HG03354 (cell line): ENCODE results near the gene CASP14.
"Not testable (repeated sequence)": the region's sequence is repeated elsewhere in the genome, so short reads cannot be mapped to it uniquely, and the experiment has no call there.

Experiments
- ATAC-seq: cut with Tn5 transposase; IDR thresholded peaks from one replicate; pipeline ENCODE4 v1.9.1; 2021; ENCODE audit warnings: mild to moderate bottlenecking; ENCODE audit not compliant: unreplicated experiment, poor library complexity, severe bottlenecking

CASP14 gene

DNA sequence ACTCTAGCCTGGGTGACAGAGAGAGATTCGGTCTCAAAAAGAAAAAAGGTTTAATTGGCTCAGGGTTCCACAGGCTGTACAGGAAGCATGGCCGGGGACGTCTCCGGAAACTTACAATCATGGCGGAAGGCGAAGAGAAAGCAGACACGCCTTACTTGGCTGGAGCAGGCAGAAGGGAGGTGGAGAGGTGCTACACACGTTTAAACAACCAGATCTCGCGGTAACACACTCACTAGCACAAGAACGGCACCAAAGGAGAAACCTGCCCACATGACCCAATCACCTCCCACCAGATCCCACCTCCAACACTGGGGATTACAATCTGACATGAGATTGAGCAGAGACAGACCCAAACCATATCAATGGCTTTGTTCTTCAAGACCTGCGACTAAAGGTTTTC lies 12.8 kb downstream of the CASP14 start:
- ATAC-seq: no peak

DNA sequence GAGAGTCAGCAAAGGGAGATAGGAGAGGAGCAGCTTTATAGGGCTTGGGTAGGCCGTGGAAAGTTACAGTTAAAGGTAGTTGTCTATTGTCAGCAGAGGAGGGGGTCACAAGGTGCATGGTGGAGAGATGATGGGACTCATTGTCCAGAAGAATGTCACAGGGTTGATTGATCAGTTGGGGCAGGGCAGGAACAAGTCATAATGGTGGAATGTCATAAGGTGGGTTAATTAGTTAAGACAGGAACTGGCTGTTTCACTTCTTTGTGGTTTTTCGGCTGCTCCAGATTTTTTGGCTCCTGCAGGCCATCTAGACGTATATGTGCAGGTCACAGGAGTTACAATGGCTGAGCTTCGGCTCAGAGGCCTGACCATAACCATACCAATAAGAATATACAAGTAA lies 21.1 kb downstream of the CASP14 start:
- not testable (repeated sequence) for ATAC-seq

DNA sequence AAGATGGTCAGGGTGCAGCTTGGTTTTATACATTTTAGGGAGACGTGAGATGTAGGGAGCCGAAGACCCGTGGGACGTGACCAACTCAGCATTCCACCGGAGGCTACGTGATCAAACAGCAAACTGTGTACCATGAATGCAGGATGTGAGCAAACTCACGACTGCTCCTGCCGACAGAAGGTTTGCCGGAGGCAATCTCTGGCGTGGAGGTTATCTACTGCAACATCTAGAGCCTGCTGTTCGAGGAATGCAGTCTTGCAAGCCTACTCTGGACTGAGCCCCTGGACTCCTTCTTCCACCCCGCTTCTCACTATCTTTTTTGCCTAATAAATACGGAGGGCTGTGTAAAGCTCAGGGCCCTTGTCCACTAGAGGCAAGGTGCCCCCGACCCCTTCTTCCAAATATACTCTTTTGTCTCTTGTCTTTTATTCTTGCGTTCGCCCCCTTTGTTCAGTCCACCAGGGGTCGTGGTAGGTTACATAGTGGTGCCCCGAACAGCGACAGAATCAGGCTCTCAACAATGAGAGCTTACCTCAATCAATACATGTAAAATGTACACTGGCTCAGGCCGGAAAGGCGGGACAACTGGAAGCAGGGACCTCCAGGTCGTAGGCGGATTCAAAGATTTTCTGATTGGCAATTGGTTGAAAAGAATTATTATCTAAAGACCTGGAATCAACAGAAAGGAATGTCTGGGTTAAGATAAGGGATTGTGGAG lies 23.8 kb downstream of the CASP14 start:
- no peak for ATAC-seq

DNA sequence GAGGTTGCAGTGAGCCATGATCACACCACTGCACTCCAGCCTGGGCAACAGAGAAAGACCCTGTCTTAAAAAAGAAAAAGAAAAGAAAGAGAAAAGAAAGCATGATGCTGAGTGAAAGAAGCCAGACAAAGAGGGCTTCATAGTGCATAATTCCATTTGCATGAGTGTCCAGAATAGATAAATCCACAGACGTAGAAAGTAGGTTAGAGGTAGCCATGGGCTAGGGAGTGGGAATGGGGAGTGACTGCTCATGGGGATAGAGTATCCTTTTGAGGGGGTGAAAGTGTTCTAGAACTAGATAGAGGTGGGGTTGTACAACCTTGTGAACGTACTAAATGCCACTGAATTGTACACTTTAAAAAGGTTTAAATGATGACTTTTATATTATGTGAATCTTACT lies 25.1 kb downstream of the CASP14 start:
- ATAC-seq: no peak

DNA sequence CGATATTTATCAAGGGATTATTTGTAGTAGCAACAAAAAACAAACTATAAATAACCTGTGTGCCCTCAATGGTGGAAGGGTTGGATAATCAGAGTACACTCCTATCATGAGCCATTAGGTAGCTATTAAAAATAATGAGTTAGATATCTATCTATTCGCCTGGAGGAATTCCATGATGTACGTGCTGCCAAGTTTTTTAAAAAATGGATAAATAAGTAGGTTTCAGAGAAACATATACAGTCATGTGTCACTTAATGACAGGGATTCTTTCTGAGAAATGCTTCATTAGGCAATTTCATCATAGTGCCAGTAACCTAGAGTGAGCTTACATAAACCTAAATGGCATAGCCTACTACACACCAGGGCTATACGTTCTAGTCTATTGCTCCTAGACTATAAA lies 26.5 kb downstream of the CASP14 start:
- no peak for ATAC-seq

DNA sequence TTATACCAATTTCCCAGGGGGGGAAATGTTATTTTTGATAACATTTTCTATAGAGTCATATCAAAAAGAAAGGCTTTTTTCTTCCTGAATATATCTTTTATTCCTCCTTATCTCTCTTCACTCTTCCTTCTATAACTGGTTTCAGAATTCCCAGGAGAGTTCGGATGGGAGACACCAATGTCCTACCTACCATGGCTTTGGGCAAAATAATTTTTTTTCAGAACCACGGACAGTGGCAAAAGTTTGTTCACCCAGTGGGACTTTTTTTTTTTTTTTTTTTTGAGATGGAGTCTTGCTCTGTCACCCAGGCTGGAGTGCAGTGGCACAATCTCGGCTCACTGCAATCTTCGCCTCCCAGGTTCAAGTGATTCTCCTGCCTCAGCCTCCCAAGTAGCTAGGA lies 30.7 kb downstream of the CASP14 start:
- ATAC-seq: not testable (repeated sequence)

DNA sequence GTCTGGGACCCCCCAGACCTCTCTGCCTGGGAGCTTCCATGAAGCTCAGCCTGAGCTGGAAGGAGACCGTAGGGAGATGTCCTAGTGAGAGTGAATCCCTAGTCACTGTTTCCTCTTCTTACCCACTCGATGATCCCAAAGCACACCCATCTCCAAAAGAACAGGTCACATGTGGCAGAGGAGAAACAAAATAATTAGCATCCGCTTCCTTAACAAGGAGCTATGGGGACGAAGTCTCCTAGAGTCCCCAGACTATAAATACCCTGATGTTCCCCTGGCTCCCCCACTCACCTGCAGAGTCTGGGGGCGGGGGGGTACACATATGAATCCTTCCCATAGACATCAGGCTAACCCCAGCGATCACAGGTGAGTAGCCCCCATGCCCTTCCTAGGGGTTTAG lies 32.6 kb downstream of the CASP14 start, which contains the start of gene OR1I1:
OR1I1 (plus strand) TSS at position 301 of the 400 bp plus-strand sequence. CDS start 4,855 bp downstream, outside the sequence.
- ATAC-seq: no peak

DNA sequence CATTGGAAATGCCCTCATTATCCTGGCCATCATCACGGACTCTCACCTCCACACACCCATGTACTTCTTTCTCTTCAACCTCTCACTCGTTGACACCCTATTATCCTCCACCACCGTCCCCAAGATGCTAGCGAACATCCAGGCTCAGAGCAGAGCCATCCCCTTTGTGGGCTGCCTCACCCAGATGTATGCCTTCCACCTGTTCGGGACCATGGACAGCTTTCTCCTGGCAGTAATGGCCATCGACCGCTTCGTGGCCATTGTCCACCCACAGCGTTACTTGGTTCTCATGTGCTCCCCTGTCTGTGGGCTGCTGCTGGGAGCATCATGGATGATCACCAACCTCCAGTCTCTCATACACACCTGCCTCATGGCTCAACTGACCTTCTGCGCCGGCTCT lies 37.9 kb downstream of the CASP14 start:
- no peak for ATAC-seq

DNA sequence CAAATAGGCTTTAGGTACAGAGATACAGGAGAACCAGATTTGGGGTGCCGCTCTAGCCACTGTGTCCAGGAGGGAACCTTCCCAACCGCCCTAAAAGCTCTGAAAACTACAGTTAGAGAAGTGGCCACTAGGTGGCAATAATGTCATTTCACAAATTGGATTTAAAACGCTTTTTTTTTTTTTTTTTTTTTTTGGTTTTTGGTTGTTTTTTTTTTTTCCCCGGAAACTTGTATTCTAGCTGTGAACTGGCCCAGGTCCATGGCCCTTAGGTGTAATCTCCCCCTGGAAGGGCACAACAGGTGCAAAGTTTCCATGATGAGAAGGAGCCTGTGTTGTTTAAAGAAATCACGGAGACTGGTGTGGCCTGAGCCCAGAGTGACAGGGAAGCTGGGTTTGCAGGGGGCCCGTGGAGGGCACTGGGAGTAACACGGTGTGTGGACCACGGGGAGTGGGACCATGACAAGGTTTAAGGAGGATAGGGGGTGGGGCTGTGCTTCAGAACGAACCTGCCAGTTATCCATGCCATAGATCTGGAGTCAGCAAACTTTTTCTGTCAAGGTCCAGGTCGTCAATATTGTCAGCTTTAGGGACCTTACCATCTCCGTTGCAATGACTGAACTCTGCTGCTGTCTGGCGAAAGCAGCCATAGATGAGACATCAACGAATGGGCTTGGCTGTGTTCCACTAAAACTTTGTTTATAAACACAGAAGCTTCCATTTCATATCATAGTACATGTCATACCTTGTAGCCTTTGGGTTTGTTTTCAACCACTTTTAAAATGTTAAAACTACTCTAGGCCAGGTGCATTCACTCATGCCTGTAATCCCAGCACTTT lies 42.9 kb downstream of the CASP14 start:
- ATAC-seq: no peak

DNA sequence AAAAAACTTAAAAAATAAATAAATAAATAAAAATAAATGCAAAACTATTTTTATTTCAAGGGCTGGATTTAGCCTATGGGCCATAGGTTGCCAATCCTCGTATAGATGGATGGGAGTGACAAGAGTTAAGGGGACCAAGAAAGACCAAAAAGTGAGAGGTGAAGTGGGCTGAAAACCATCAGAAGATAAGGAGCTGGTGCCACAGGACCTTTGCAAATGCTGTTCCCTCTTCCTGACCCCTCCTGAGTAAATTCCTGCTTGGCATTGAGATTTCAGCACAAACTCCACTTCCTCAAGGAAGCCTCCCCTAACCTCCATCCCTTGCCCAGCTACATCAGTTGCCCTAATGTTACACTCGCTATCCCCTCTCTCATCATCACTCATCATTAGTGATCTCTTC lies 43.7 kb downstream of the CASP14 start:
- ATAC-seq: no peak

DNA sequence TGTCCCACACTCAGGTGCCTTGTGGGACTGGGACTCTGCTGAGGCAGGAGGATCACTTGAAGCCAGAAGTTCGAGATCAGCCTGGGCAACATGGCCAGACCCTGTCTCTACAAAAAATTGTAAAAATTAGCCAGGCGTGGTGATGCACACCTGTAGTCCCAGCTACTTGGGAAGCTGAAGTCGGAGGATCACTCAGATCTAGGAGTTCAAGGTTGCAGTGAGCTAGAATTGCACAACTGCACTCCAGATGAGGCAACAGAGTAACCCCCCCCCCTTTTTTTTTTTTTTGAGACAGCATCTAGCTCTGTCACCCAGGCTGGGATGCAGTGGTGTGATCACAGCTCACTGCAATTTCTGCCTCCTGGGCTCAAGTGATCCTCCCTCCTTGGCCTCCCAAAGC lies 46.9 kb downstream of the CASP14 start:
- no peak for ATAC-seq

DNA sequence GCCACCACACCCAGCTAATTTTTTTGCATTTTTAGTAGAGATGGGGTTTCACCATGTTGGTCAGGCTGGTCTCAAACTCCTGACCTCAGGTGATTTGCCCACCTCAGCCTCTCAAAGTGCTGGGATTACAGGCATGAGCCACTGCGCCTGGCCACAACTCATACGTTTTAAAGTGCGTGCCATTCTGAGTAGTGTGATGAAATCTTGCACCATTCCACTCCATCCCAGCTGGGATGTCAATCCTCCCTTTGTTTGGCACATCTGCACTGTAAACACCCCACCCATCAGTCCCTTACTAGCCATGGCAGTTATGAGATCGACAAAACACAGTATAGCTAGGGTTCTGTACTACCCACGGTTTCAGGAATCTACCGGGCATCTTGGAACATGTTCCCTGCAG lies 48.7 kb downstream of the CASP14 start:
- ATAC-seq: not testable (repeated sequence)

DNA sequence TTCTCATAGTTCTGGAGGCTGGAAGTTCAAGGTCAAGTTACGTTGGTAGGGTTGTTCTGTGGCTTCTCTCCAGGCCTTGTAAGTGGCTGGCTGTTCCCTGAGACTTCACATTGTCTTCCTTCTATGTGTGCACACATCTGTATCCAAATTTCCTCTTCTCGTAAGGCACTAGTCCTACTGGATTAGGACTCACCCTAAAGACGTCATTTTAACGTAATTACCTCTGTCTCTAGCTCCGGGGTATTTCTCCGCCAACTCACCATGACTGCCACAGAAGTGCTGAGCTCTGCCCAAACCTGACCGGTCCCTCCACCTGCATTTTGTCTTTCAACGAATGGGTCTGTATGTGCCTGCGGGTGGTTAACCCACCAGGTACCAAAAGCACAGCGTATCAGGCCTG lies 49.2 kb downstream of the CASP14 start:
- no peak for ATAC-seq

DNA sequence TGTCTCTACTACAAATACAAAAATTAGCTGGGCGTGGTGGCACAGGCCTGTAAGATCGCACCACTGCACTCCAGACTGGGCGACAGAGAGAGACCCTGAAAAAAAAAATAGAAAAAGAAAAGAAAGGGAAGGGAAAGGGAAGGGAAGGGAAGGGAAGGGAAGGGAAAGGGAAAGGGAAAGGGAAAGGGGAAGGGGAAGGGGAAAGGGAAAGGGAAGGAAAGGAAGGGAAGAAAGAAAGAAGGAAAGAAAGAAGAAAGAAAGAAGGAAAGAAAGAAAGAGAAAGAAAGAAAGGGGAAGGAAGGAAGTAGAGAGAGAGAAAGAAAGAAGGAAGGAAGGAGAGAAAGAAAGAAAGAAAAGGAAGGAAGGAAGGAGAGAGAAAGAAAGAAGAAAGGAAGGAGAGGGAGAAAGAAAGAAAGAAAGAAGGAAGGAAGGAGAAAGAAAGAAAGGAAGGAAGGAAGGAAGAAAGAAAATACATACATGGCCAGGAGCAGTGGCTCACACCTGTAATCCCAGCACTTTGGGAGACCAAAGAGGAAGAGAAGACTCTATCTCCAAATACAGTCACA lies 49.8 kb downstream of the CASP14 start:
- ATAC-seq: no peak

DNA sequence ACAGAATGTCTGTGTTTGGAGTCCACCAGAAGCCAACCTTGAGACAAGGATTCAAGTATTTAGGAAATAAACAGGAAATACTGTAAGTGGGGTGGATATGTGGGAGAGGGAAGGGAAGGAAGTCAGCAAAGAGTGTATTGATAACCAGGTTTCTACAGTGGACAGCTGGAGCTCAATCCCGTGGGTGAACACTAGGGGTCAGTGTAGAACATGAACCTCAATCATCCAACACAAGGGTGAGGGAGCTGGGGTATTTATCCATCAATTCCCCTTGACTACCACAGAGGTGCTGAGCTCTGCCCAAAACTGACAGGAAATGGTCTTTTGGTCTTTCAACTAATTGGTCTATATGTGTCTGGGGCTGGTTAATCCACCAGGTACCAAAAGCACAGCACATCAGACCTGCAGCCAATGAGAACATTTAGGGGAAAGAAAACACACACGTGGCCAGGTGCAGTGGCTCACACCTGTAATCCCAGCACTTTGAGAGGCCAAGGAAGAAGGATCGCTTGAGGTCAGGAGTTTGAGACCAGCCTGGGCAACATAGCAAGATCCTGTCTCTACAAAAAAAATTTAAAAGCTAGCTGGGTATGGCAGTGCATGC lies 52.3 kb downstream of the CASP14 start:
- no peak for ATAC-seq

DNA sequence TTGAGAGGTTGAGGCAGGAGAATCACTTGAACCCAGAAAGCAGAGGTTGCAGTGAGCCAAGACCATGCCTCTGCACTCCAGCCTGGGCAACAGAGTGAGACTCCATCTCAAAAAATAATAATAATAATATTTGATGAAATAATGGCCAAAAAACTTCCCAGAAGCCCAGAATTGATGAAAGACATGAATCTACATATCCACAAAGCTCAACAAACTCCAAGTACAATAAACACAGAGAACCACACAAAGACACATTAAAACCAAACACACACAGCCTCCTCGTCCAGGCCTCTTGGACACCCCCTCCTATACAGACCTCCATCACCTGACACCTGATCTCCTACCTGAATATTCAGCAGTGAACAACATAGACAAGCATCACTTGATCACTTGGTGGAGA lies 54.7 kb downstream of the CASP14 start:
- no peak for ATAC-seq

DNA sequence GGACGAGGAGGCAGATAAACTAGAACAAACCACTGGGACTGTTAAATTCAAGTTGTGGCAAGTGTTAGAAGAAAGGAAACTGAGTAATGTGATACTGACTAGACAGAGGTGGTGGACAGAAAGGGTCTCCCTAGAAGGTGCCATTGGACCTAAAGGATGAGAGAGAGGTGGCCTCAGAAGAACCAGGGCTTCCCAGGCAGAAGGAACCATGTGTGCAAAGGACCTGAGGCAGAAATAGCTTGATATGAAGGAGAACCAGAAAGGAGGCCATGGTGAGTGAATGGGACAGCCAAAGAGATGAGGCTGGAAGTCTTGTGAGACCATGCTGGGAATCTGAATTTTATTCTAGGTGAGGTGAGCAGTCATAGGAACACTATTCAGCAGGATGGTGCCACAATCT lies 55.1 kb downstream of the CASP14 start:
- no peak for ATAC-seq

DNA sequence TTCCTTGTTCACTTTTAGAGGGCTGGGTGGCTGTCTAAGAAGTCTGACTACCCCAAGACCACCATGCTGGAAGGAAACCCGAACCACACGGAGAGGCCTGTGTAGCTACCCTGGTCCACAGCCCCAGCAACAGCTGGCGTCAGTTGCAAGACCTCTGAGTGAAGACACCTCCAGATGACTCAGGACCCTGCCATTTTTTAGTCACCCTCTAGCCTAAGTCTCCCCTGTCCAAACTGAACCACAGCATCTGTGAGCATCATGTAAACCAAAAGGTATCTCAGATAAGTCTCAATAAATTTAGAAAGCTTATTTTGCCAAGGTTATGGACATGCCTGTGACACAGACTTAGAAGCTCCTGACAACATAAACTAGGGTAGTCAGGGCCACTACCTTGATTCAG lies 55.8 kb downstream of the CASP14 start:
- no peak for ATAC-seq

DNA sequence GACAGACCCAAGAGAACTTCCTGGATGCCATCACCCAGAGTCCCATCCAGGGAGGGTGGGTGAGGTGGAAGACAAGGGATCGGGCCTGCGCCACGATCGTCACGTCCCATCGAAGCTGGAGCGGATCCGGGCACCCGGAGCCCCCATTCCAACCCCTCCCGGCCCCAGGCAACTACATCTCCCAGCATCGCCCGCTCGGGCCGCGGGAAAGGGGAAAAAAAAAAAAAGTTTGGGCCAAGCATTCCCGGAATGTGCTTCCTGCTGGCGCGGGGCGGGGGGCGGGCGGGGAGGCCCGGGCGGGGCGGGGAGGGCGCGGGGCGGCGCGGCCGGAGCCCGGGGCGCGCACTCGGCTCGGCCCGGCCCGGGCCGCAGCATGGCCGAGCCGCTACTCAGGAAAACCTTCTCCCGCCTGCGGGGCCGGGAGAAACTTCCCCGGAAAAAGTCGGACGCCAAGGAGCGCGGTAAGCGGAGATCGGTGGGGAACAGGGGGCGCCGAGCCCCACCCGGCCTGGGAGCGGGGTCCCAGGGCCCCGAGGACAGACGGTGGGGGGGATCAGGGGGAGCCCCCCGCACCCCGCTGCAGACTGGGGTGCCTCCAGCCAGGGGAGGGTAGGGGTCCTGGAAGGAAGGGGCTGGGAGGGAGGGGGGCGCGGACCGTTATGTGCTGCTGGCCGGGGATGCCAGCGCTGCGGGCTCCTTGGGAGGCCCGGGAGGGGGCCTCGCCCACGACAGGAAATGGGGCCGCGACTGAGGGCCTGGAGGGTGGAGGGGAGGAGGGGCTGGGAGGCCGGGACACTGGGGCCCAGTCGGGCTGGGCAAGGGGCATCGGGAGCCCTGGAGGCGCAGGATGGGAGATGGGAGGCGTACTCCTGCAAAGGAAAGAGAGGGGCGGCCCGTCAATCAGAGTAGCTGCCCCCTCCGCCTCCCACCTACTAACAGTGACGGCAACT lies 58.1 kb downstream of the CASP14 start, which contains the start of gene SYDE1:
SYDE1 (plus strand) TSS at position 341 of the 950 bp plus-strand sequence; CDS start at position 374, 33 bp downstream.
- ATAC-seq: no peak
